Bronchial epithelial cell (primary cell): ENCODE results near the gene STAT4. TPM values are rescaled to one million over a fixed set of nuclear protein-coding genes. Genes with fewer than 3 reads are reported as not detected.

Source experiments
- DNase-seq: peaks from one replicate; pipeline ENCODE4 v3.0.0-alpha.2; 2010; ENCODE audit warnings: low read depth
- FAIRE-seq: peaks from 2 replicates; lab custom pipeline; 2011; peaks lifted over from hg19 to GRCh38; lab: Jason Lieb, UNC
- H3K27me3 ChIP-seq: 2 replicates; pipeline ENCODE4 v1.5.1; 2011; ENCODE audit warnings: low read length; ENCODE audit not compliant: control insufficient read depth, insufficient read depth
- H3K36me3 ChIP-seq: 2 replicates; pipeline ENCODE4 v1.5.1; 2011; ENCODE audit warnings: low read length; ENCODE audit not compliant: control insufficient read depth, insufficient read depth
- H3K4me3 ChIP-seq: 2 replicates; pipeline ENCODE4 v1.5.1; 2011; ENCODE audit warnings: mild to moderate bottlenecking, low read depth, low read length, control low read depth
- total RNA-seq: library from RNA; depleted of rRNA; stranded (reverse); fragments of >200 nt; gene quantifications from 2 replicates; pipeline ENCODE4 v1.2.1, GENCODE V29; 2014
- TF ChIP-seq, protein P1 (sequence below): IDR thresholded peaks from 2 replicates; pipeline ENCODE4 v1.5.1; 2011; ENCODE audit warnings: mild to moderate bottlenecking, moderate library complexity, low read length, control low read depth, inconsistent platforms; ENCODE audit not compliant: insufficient read depth, severe bottlenecking

STAT4 gene
- total RNA-seq, 1 donor from 2014 or later: 7.1 TPM

DNA sequence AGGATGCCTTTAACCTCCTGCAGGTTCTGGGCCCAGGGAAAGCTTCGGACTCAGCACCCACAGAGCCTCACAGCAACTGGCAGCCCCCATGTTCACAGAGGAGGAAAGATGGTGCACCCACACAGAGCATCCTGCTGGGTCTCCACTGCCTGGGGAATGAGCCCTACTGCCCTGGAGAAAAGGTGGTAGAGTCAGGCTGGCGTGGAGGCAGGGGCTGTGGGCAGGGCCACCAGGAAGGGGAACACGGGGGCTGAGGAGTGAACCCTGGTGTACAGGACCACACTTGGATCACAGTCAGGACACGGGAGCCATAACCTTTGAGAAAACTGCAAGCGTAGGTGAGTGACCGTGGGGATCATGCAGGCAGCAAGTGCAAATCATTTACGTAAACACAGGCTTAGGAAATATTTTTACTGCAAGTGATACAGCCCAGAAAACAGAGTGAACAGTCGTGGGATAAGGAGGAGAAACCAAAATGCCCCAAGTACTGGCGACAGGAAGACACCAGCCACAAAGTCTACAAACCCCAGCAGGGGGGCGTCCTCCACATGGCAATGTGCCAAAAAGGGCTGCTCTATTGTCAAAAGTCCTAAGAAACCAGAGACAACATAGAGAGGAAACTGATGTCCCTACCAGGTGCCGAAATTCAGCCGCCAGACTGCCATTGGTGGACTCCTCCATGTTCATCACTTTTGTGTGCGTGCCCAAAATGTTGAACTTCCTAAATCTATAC, 164.4 kb downstream of the STAT4 start:
- H3K27me3 ChIP-seq: no peaks in the 10 kb centered on the region
- TF ChIP-seq, protein P1, sequence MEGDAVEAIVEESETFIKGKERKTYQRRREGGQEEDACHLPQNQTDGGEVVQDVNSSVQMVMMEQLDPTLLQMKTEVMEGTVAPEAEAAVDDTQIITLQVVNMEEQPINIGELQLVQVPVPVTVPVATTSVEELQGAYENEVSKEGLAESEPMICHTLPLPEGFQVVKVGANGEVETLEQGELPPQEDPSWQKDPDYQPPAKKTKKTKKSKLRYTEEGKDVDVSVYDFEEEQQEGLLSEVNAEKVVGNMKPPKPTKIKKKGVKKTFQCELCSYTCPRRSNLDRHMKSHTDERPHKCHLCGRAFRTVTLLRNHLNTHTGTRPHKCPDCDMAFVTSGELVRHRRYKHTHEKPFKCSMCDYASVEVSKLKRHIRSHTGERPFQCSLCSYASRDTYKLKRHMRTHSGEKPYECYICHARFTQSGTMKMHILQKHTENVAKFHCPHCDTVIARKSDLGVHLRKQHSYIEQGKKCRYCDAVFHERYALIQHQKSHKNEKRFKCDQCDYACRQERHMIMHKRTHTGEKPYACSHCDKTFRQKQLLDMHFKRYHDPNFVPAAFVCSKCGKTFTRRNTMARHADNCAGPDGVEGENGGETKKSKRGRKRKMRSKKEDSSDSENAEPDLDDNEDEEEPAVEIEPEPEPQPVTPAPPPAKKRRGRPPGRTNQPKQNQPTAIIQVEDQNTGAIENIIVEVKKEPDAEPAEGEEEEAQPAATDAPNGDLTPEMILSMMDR: no peak
- no peak overlapping the region for H3K4me3 ChIP-seq
- FAIRE-seq (no peak), DNase-seq (no peak)
- peaks cover 22% of the 10 kb centered on the region for H3K36me3 ChIP-seq

DNA sequence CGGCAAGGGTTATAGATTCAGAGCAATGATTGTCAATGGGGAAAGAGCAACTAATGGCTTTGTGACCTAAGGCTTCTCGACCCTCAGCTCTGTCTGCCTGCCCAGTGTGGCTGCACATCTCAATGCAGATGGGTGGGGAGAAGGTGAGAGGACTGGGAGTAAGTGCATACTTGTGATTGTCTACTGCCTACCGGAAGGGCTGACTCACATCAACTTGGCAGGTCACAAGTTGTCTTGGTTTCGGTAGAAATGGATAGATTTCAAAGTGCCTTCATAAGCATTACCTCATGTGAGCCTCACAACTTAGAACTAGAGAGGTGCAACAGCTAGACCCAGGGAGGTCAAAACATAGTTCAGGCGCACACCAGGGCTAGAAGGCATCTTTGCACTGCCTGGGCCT, 166.2 kb downstream of the STAT4 start:
- no peaks in the 10 kb centered on the region for H3K27me3 ChIP-seq
- TF ChIP-seq, protein P1: no peak
- no peak overlapping the region for H3K4me3 ChIP-seq
- FAIRE-seq (peak; percentile 83), DNase-seq (peak; percentile 96)
- H3K36me3 ChIP-seq: peaks cover 21% of the 10 kb centered on the region

DNA sequence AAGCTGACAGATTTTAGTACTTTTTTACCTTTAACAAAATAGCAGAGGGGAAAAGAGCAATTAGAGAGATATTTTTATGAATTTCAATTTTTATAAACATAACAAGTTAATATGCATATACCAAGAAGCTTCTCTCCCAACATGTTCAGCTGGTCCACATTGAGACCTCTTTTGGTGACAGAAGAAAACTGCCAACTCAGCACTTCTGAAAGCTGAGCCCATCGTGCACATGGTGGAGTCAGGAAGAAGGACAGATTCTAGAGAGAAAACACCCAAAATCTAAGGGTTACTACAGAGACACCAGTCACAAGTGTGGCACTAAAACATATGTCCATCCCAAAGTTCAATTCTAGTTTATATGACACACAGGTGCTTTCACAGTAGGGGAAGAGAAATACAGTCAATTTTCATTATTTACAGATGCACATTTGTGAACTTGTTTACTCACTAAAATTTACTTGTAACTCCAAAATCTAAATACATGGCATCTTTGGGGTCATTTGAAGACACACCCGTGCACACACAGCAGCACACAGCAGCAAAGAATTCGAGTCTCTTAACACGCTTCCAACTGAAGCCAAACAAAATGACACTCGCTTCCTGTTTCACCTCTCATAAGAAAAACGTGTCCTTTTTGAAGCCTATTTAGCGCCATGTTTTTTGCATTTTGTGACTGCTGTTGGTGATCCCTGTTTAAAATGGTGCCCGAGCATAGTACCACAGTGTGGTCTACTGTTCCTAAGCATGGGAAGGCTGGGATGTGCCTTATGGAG, 168.3 kb downstream of the STAT4 start:
- H3K4me3 ChIP-seq: no peak overlapping the region
- TF ChIP-seq, protein P1: no peak
- FAIRE-seq: no peak
- peaks cover 25% of the 10 kb centered on the region for H3K36me3 ChIP-seq
- H3K27me3 ChIP-seq: no peaks in the 10 kb centered on the region
- DNase-seq: no peak

DNA sequence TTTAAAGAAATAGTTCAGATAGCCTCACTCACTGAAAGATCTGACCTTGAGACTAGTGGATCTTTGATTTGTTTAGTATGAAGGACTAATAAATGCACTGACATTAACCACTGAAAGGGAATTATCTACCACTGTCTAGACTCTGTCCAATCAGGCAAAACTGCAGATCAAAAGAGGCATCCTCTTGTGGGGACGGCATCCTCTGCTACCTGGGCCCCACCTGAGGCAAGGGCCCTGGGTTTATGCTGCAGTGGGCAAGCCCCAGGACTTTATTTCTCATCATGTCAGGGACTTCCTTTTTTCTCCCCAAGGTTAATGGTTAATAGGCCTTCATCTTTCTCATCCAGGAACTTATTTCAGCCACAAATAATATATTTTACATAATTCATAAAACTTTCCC, 169.1 kb downstream of the STAT4 start:
- no peak for FAIRE-seq

DNA sequence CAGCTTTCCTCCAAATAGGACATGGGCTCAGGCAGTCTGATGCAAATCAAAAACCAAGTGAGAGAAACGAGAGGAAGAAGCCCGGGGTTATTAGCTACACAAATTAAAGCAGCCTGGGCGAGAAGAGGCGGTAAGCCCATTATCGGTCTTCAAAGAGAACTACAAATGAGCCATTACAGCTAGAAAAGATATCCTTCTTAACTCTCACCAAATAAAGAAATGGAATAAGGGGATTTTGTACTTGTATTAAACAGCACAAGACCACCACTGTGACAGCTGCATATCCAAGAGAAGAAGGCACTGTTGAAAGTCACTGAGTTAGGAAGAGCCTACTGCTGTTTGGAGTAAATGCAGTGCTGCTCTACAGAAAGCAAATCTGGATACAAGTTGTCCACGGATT, 169.5 kb downstream of the STAT4 start:
- no peak for FAIRE-seq
- DNase-seq: no peak
- Histone ChIP-seq H3K36me3 (peaks cover 22% of the 10 kb centered on the region), H3K27me3 (no peaks in the 10 kb centered on the region), H3K4me3 (no peak overlapping the region)
- TF ChIP-seq, protein P1: no peak

More for the DNA sequence above, 169.1 kb downstream of the STAT4 start:
- Histone ChIP-seq H3K27me3 (no peaks in the 10 kb centered on the region), H3K4me3 (no peak overlapping the region), H3K36me3 (peaks cover 25% of the 10 kb centered on the region)
- DNase-seq: no peak
- TF ChIP-seq, protein P1: no peak
